Stimulated activated CD4-positive, alpha-beta T cell treated with anti-CD3 and anti-CD28 coated beads, Interleukin-1b, Interleukin-23, amount 100 ng/mL, for 24 hours (primary cell): ENCODE results near the gene ELF3.
"Not testable (repeated sequence)": the region's sequence is repeated elsewhere in the genome, so short reads cannot be mapped to it uniquely, and the experiment has no call there.

Experiments used
- DNase-seq, 4 experiments: peaks; one replicate each; pipeline ENCODE4 v3.0.0-alpha.2; 2020; ENCODE audit warnings: low read depth in 4 of 4, low spot score in 1 of 4

Gene ELF3

GRCh38 chr1:202034149-202034682 is 23.8 kb downstream of the ELF3 start:
- DNase-seq: no peak

GRCh38 chr1:202034683-202035462 is 24.5 kb downstream of the ELF3 start:
- DNase-seq: no peak

- no peak for DNase-seq
Measured at GRCh38 chr1:202036595-202037387, 26.4 kb downstream of the ELF3 start.

GRCh38 chr1:202037706-202038296 is 27.4 kb downstream of the ELF3 start:
- DNase-seq: no peak

GRCh38 chr1:202038688-202039346 is 28.4 kb downstream of the ELF3 start:
- no peak for DNase-seq

GRCh38 chr1:202045705-202046104 is 35.3 kb downstream of the ELF3 start:
- no peak for DNase-seq

- DNase-seq: no peak
Measured at GRCh38 chr1:202046227-202046626, 35.8 kb downstream of the ELF3 start.

GRCh38 chr1:202046748-202047708 is 36.6 kb downstream of the ELF3 start:
- no peak for DNase-seq

GRCh38 chr1:202047977-202048376 is 37.6 kb downstream of the ELF3 start:
- DNase-seq: no peak

- DNase-seq: no peak
Measured at GRCh38 chr1:202049129-202049528, 38.7 kb downstream of the ELF3 start.

- no peak for DNase-seq
Measured at GRCh38 chr1:202054094-202054493, 43.7 kb downstream of the ELF3 start.

- DNase-seq: not testable (repeated sequence)
Measured at GRCh38 chr1:202054673-202055072, 44.3 kb downstream of the ELF3 start.

- DNase-seq: no peak
Measured at GRCh38 chr1:202056644-202057334, 46.4 kb downstream of the ELF3 start.

- not testable (repeated sequence) for DNase-seq
Measured at GRCh38 chr1:202057335-202057704, 46.9 kb downstream of the ELF3 start.

GRCh38 chr1:202058001-202058908 is 47.9 kb downstream of the ELF3 start:
- no peak for DNase-seq

GRCh38 chr1:202061055-202061454 is 50.7 kb downstream of the ELF3 start:
- DNase-seq: no peak

GRCh38 chr1:202061787-202062186 is 51.4 kb downstream of the ELF3 start:
- not testable (repeated sequence) for DNase-seq

GRCh38 chr1:202062636-202063035 is 52.2 kb downstream of the ELF3 start:
- not testable (repeated sequence) for DNase-seq
